ENCODE data around the gene SUSD1.

- no peak for TF ChIP-seq CTCF (IDR thresholded peaks at IDR 0.05)
- no peak for TF ChIP-seq EP300 (IDR thresholded peaks at IDR 0.05)
- TF ChIP-seq POLR2A (IDR thresholded peaks at IDR 0.05) = no peak
Measured at GRCh38 chr9:112037281-112038016, 137.6 kb downstream of the SUSD1 start.

Measured in stomach (tissue), 4 donors.